Keratinocyte (primary cell): ENCODE measurements around the gene HEMK1.

ENCODE experiments used
- CTCF ChIP-seq, 3 experiments: IDR thresholded peaks in 1 of 3; conservative IDR thresholded peaks in 1 of 3; optimal IDR thresholded peaks in 1 of 3; 2 replicates in 2 of 3; 3 replicates in 1 of 3; pipeline versions ENCODE3 to v1.5.1; 2011; ENCODE audit warnings: low read length in 3 of 3, mild to moderate bottlenecking in 3 of 3, moderate library complexity in 2 of 3, control low read depth in 1 of 3, inconsistent platforms in 1 of 3; ENCODE audit not compliant: insufficient read depth in 2 of 3; ENCODE audit errors: extremely low read depth in 1 of 3
- EZH2 ChIP-seq: IDR thresholded peaks from one replicate; pipeline ENCODE4 v1.6.1; 2012; ENCODE audit warnings: inconsistent platforms, mild to moderate bottlenecking, low read length, moderate library complexity

DNA sequence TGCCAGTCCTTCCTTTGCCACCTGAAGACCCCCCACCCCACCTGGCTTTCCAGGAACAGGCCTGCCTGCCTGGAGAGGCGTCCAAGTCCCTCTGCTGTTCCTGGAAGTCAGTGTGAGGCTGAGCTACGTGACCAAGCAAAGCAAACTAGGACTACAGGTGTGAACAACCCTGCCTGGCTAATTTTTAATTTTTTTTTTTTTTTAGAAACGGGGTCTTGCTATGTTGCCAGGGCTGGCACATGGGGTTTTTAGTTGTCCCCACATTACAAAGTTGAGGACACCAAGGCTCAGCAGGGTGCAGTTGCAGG, 17.4 kb downstream of the HEMK1 start:
- TF ChIP-seq CTCF (optimal IDR thresholded peaks at IDR 0.05 in 1 of 3, IDR thresholded peaks at IDR 0.05 in 1 of 3, conservative IDR thresholded peaks at IDR 0.05 in 1 of 3; ENCODE audit: extremely low read depth in 1 of 3, insufficient read depth in 2 of 3, low read length in 3 of 3) (no peak), EZH2 (no peak)
